ENCODE data around the gene C1QTNF1.

C1QTNF1 gene

GRCh38 chr17:79093270-79093669 is 69.3 kb downstream of the C1QTNF1 start:
- no peak for DNase-seq (ENCODE audit: low read depth in 2 of 2)

GRCh38 chr17:79094261-79094660 is 70.3 kb downstream of the C1QTNF1 start:
- no peak for DNase-seq (ENCODE audit: low read depth in 2 of 2)

GRCh38 chr17:79095345-79096055 is 71.5 kb downstream of the C1QTNF1 start:
- DNase-seq (ENCODE audit: low read depth in 2 of 2), result no peak

DNA sequence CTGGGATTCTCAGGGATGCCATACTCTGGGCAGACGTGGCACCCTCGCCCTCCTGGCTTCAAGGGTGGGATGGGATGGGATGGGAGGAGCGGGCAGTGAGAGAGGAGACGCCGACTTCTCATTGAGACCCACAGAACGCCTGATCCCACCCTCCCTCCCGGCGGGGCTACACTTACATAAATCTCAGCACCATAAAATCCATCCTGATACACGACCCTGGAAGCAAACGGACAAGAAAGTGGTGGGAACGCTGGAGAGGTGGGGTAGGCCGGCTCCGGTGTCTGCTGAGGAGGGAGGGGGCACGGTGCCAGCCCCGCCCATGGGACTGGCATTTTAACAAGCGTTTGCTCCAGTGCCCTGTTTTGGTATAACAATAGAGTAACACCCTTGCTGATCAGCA is 72.5 kb downstream of the C1QTNF1 start:
- DNase-seq (ENCODE audit: low read depth in 2 of 2), result no peak

- no peak for DNase-seq (ENCODE audit: low read depth in 2 of 2)
Measured at GRCh38 chr17:79097226-79098055, 73.5 kb downstream of the C1QTNF1 start.

GRCh38 chr17:79098282-79098867 is 74.4 kb downstream of the C1QTNF1 start:
- DNase-seq (ENCODE audit: low read depth in 2 of 2), result no peak

Data from activated CD4-positive, alpha-beta T cell treated with anti-CD3 and anti-CD28 coated beads for 24 hours (primary cell).